Keratinocyte (primary cell): Measurements from ENCODE around the gene ASIC5. TPM values are rescaled to one million over a fixed set of nuclear protein-coding genes. Genes with fewer than 3 reads are reported as not detected.

Source experiments
- DNase-seq: peaks from one replicate; pipeline ENCODE4 v3.0.0-alpha.2; 2011; ENCODE audit warnings: low read depth, missing footprints, low spot score
- FAIRE-seq: peaks from 2 replicates; lab custom pipeline; 2011; peaks lifted over from hg19 to GRCh38; lab: Jason Lieb, UNC
- H2AFZ ChIP-seq: 2 replicates; pipeline ENCODE4 v1.6.0; 2012; ENCODE audit warnings: low read length, control low read depth, inconsistent platforms; ENCODE audit not compliant: control insufficient read depth
- H3K27ac ChIP-seq: 2 replicates; pipeline ENCODE4 v1.5.1; 2011; ENCODE audit warnings: low read length; ENCODE audit not compliant: control insufficient read depth, insufficient read depth
- H3K27me3 ChIP-seq: 3 replicates; pipeline ENCODE4 v1.6.0; 2011; ENCODE audit warnings: low read length; ENCODE audit not compliant: control insufficient read depth, insufficient read depth; ENCODE audit errors: extremely low read depth
- H3K36me3 ChIP-seq, 2 experiments: 2 replicates in 1 of 2; 3 replicates in 1 of 2; pipeline ENCODE4 v1.5.1; 2011; ENCODE audit warnings: low read length in 2 of 2, mild to moderate bottlenecking in 1 of 2; ENCODE audit not compliant: control insufficient read depth in 2 of 2, insufficient read depth in 2 of 2; ENCODE audit errors: extremely low read depth in 1 of 2
- H3K4me1 ChIP-seq: 3 replicates; pipeline ENCODE4 v1.5.1; 2011; ENCODE audit warnings: low read length; ENCODE audit not compliant: control insufficient read depth, insufficient read depth; ENCODE audit errors: extremely low read depth
- H3K4me2 ChIP-seq: 3 replicates; pipeline ENCODE4 v1.6.0; 2011; ENCODE audit warnings: low read depth, low read length; ENCODE audit not compliant: control insufficient read depth, insufficient read depth; ENCODE audit errors: extremely low read depth
- H3K4me3 ChIP-seq, 3 experiments: fragments of 200-600 bp in 1 of 3; sonication (generic) in 1 of 3; 2 replicates in 2 of 3; 3 replicates in 1 of 3; pipeline ENCODE4 v1.5.1; 2011 to 2016; ENCODE audit warnings: low read length in 3 of 3, mild to moderate bottlenecking in 3 of 3, control low read depth in 2 of 3, inconsistent platforms in 1 of 3, low read depth in 1 of 3, mixed read lengths in 1 of 3, mixed run types in 1 of 3, moderate library complexity in 1 of 3; ENCODE audit not compliant: control insufficient read depth in 2 of 3, insufficient read depth in 2 of 3; ENCODE audit errors: extremely low read depth in 1 of 3
- H3K79me2 ChIP-seq: 2 replicates; pipeline ENCODE4 v1.6.0; 2012; ENCODE audit warnings: low read length; ENCODE audit not compliant: control insufficient read depth, insufficient read depth
- H3K9ac ChIP-seq: 3 replicates; pipeline ENCODE4 v1.6.0; 2011; ENCODE audit warnings: low read length; ENCODE audit not compliant: control insufficient read depth, insufficient read depth; ENCODE audit errors: extremely low read depth
- H3K9me1 ChIP-seq: 3 replicates; pipeline ENCODE4 v1.6.0; 2011; ENCODE audit warnings: low read length; ENCODE audit not compliant: control insufficient read depth, insufficient read depth; ENCODE audit errors: extremely low read depth
- H3K9me3 ChIP-seq: 2 replicates; pipeline ENCODE4 v1.5.1; 2012; ENCODE audit warnings: low read depth, low read length; ENCODE audit not compliant: control insufficient read depth
- H4K20me1 ChIP-seq: 3 replicates; pipeline ENCODE4 v1.6.0; 2011; ENCODE audit warnings: low read length; ENCODE audit not compliant: control insufficient read depth, insufficient read depth; ENCODE audit errors: extremely low read depth
- CTCF ChIP-seq, 3 experiments: IDR thresholded peaks in 1 of 3; conservative IDR thresholded peaks in 1 of 3; optimal IDR thresholded peaks in 1 of 3; 2 replicates in 2 of 3; 3 replicates in 1 of 3; pipeline versions ENCODE3 to v1.5.1; 2011; ENCODE audit warnings: low read length in 3 of 3, mild to moderate bottlenecking in 3 of 3, moderate library complexity in 2 of 3, control low read depth in 1 of 3, inconsistent platforms in 1 of 3; ENCODE audit not compliant: insufficient read depth in 2 of 3; ENCODE audit errors: extremely low read depth in 1 of 3
- dilution Hi-C: fragments of 300-500 bp; cut with MboI; formaldehyde crosslinking; loops from one replicate; pipeline ENCODE4 v1.7.0; 2020; ENCODE audit warnings: low sequenced_read_pairs; ENCODE audit not compliant: extremely low pct_ligation_motif_present
- polyA plus RNA-seq, 5 experiments: library from polyadenylated mRNA; depleted of rRNA in 3 of 5; stranded (reverse) in 3 of 5; stranded (forward) in 1 of 5; unstranded in 1 of 5; fragments of >200 nt; gene quantifications; 1 replicate in 1 of 5; 2 replicates in 3 of 5; 3 replicates in 1 of 5; pipeline versions ENCODE4 v1.2.1 to v1.2.3, GENCODE V29; 2011 to 2012; ENCODE audit warnings: missing spikeins in 2 of 5, low read depth in 1 of 5, low replicate concordance in 1 of 5

Gene ASIC5
- polyA plus RNA-seq, 1 donor (not counting 4 experiments of a cell fraction or from before 2014, with no cell fraction given) = not detected

DNA sequence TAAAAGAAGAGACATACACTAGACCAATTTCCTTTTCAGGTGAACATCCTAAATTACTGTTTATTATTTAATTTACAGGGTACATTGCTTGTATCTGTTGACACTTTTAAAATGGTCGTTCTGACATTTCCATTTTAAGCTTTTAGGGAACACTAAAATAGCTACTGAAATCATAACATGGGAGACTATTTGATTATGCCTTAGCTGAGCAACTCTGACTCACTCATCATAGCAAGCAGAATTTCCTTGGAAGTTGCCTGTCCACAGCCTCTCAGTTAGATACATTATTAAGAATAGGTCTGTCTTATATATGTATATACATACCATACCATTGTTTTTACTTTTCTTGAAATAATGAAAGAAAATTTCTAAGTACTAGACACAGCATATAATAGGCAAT, 85.3 kb downstream of the ASIC5 start:
- Histone ChIP-seq H3K4me3 (no peak overlapping the region), H3K27ac (no peak overlapping the region), H3K27me3 (no peaks in the 10 kb centered on the region), H3K36me3 (no peaks in the 10 kb centered on the region), H3K4me2 (no peak overlapping the region), H3K9me3 (no peaks in the 10 kb centered on the region), H3K79me2 (no peaks in the 10 kb centered on the region), H3K9me1 (no peaks in the 10 kb centered on the region), H2AFZ (no peak overlapping the region), H3K4me1 (no peaks in the 10 kb centered on the region), H4K20me1 (no peaks in the 10 kb centered on the region), H3K9ac (no peak overlapping the region)
- no peak for TF ChIP-seq CTCF (optimal IDR thresholded peaks at IDR 0.05 in 1 of 3, IDR thresholded peaks at IDR 0.05 in 1 of 3, conservative IDR thresholded peaks at IDR 0.05 in 1 of 3; ENCODE audit: extremely low read depth in 1 of 3, insufficient read depth in 2 of 3, low read length in 3 of 3)
- DNase-seq (no peak), FAIRE-seq (no peak)
- dilution Hi-C loops = no loop called here

Other genes starting within 250 kb of the ASIC5 start
- 0.04 to 0.07 TPM (median 0.05 TPM) in 3 replicates for gene GUCY1A1, start 199.4 kb downstream of the ASIC5 start, polyA plus RNA-seq
- gene GUCY1B1, start 107.3 kb downstream of the ASIC5 start, polyA plus RNA-seq = 0.05 to 0.09 TPM (median 0.08 TPM) in 3 replicates
- not detected in 3 replicates for gene TDO2, start 37.4 kb upstream of the ASIC5 start, polyA plus RNA-seq
- 3.0 to 3.8 TPM (median 3.3 TPM) in 3 replicates for gene CTSO, start 87.6 kb upstream of the ASIC5 start, polyA plus RNA-seq